K562 treated with DMSO at 1 percent for 24 hours (cell line): Measurements from ENCODE around the gene TNS4. TPM values are rescaled to one million over a fixed set of nuclear protein-coding genes. Genes with fewer than 3 reads are reported as not detected.

ENCODE experiments used
- total RNA-seq: library from RNA; unstranded; fragments of 300-600 nt; gene quantifications from 2 replicates; pipeline ENCODE4 v1.2.3, GENCODE V29; 2022; ENCODE audit warnings: low read depth; ENCODE audit not compliant: insufficient read depth

TNS4 gene
- total RNA-seq: not detected in 2 replicates

GRCh38 chr17:40501499-40501911 is at the start of gene TNS4:
Gene TNS4, minus strand, starts transcription at chr17:40501623. Its CDS starts 5,198 bp downstream, at chr17:40496425.

GRCh38 chr17:40443196-40443987 is 58.0 kb downstream of the TNS4 start, which contains the start of gene IGFBP4:
Gene IGFBP4, plus strand, starts transcription at chr17:40443450. Its CDS starts 286 bp downstream, at chr17:40443736.

Other genes with a start within 250 kb of the TNS4 start
- 52.7 and 55.4 TPM in 2 replicates for gene CDC6, start 213.7 kb downstream of the TNS4 start, total RNA-seq
- gene RARA, start 192.4 kb downstream of the TNS4 start, total RNA-seq: 21.7 and 23.4 TPM in 2 replicates
- gene GJD3, start 136.9 kb downstream of the TNS4 start, total RNA-seq: 32.7 and 34.1 TPM in 2 replicates
- 150 and 192 TPM in 2 replicates for gene TOP2A, start 83.7 kb downstream of the TNS4 start, total RNA-seq
- gene IGFBP4, start 58.2 kb downstream of the TNS4 start, total RNA-seq: 95.4 and 111 TPM in 2 replicates
- gene CCR7, start 63.8 kb upstream of the TNS4 start, total RNA-seq: 1.4 and 1.5 TPM in 2 replicates
- gene SMARCE1, start 146.2 kb upstream of the TNS4 start, total RNA-seq: 64.9 and 65.1 TPM in 2 replicates
- gene KRT222, start 163.6 kb upstream of the TNS4 start, total RNA-seq: not detected in 2 replicates
- gene KRT24, start 202.1 kb upstream of the TNS4 start, total RNA-seq: not detected in 2 replicates